Measurements from ENCODE around the gene KCNQ1. TPM values are rescaled to one million over a fixed set of nuclear protein-coding genes. Genes with fewer than 3 reads are reported as not detected.

KCNQ1 gene
- total RNA-seq, 3 donors from 2014 or later: 3.6 to 6.2 (median 5.1) TPM

DNA sequence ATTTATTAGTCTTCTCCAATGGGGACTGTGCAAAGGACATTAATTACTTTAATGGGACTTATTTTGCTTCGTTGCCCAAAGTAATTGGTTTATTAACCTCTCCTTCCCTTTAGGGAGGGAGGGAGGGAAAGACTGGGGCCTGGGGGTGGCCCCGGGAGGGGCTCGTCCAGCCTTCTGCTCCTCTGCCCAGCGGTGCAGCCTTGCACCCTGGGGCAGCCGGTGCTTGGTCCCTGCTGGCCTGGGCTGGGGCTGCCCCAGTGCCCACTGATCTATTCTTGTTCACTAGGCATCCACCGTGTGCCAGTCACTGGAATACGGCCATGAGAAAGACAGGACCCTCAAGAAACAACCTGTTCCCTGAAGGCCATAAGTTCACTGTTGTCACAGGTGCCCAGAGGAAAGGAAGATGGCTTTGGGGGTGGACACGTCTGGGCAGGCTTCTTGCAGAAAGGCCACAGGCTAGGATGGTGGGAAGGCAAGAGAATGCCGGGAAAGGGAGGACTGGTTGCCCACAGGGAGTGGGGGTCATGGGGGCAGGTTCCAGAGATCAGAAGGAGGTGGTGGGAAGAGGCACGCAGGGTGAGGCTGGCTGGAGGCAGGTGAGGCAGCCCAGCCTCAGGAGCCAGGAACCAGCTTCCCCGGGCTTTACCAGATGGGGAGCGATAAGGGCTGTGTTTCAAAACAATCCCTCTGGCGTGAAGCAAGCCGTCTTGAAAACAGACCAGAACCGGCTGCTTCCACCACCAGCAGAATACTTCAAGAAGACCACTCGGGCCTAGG, 302.6 kb downstream of the KCNQ1 start:
- Histone ChIP-seq H3K4me1 (no peaks in the 10 kb centered on the region), H3K36me3 (no peaks in the 10 kb centered on the region), H3K4me3 (no peak overlapping the region), H3K27ac (peak overlapping the region in 1 of 2 donors; percentile 7), H3K27me3 (no peaks in the 10 kb centered on the region), H3K9me3 (no peaks in the 10 kb centered on the region)
- TF ChIP-seq POLR2AphosphoS5 (IDR thresholded peaks at IDR 0.05): no peak
- no peak for TF ChIP-seq CTCF (IDR thresholded peaks at IDR 0.05)
- TF ChIP-seq POLR2A (IDR thresholded peaks at IDR 0.05): no peak
- intact Hi-C loops (cut with DNase I; ENCODE audit: low total_unique reads): no loop called here
- DNase-seq (ENCODE audit: low spot score in 2 of 2): peak in 1 of 2 donors; percentile 49

DNA sequence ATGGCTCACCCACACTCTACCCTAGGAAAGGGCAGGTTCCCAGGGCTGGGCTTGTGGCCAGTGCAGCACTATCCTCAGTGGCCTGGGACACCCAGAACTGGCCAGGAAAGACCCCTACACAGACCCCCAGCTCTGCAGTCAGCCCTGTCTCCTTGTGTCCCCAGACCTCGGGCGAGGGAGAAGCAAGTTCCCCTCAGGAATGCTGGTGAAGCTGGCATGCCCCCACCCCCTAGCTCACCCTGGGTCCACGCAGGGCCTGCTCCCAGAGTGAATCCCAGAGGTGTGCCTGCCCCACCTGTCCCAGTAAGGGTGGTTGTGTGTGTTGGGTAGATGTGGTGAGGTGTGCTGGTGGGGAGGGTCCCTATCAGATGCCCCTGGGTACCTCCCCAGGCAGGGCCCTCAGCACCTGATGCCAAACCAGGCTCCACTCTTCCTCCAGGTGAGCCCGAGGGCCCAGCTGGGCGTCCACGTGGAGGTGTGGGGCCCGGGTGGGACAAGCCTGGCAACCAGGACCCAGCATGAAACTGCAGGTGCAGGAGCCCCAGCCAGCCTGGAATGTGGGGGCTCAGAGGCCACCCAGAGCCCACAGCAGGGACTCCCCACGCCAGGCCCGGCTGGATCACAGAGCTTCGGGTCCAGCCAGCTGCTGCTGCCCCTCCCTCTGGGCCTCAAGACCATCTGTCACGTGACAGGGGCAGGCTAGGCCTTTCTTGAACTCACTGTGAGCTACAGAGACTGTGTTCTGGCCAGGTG, 303.4 kb downstream of the KCNQ1 start:
- peak in 1 of 2 donors; percentile 30 for DNase-seq (ENCODE audit: low spot score in 2 of 2)
- TF ChIP-seq POLR2A (IDR thresholded peaks at IDR 0.05) (no peak), POLR2AphosphoS5 (IDR thresholded peaks at IDR 0.05) (no peak), CTCF (IDR thresholded peaks at IDR 0.05) (no peak)
- intact Hi-C loops (cut with DNase I; ENCODE audit: low total_unique reads): no loop called here
- no peaks in the 10 kb centered on the region for H3K4me1 ChIP-seq
- H3K9me3 ChIP-seq: no peaks in the 10 kb centered on the region
- H3K4me3 ChIP-seq: no peak overlapping the region
- no peaks in the 10 kb centered on the region for H3K27me3 ChIP-seq
- H3K36me3 ChIP-seq: no peaks in the 10 kb centered on the region
- H3K27ac ChIP-seq: peak overlapping the region in 1 of 2 donors; percentile 7

DNA sequence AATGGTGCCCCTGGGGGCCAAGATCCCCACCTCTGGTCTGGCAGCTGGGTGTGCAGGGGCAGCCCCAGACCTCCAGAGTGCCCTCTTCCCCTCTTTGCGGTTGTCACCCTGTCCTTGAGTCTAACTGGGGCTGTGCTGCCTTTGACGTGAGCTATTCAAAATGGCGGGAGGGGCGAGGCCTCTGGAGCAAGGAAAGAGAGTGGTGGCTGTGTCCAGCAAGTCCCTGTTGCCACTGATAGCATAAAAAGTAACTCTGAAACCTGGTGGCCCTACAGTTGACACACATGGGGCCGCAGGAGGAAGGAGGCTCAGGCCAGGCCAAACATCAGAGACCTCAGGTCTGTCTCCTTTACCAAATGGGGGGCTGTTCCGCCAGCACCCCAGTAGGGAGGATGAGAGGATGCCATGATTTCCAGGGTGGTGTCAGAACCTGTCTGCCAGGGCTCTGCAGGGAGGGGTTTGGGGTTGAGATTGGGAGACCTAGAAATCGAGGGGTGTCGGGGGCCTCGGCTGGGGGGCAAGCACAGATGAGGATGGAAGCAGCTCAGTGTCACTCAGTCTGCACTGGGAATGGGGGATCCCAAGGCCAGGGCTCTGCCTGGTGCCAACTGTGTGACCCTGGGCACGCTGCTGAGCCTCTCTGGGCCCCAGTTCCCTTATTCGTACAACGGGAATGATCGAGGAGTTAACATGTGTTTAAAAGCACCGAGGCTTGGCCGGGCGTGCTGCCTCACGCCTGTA, 304.2 kb downstream of the KCNQ1 start:
- Histone ChIP-seq H3K4me1 (no peaks in the 10 kb centered on the region), H3K27ac (no peak overlapping the region), H3K36me3 (no peaks in the 10 kb centered on the region), H3K27me3 (no peaks in the 10 kb centered on the region), H3K9me3 (no peaks in the 10 kb centered on the region), H3K4me3 (no peak overlapping the region)
- TF ChIP-seq CTCF (IDR thresholded peaks at IDR 0.05) (no peak), POLR2AphosphoS5 (IDR thresholded peaks at IDR 0.05) (no peak), POLR2A (IDR thresholded peaks at IDR 0.05) (no peak)
- intact Hi-C loops (cut with DNase I; ENCODE audit: low total_unique reads): no loop called here
- DNase-seq (ENCODE audit: low spot score in 2 of 2): peak in 1 of 2 donors; percentile 33

- DNase-seq (ENCODE audit: low spot score in 2 of 2): peak in 1 of 2 donors; percentile 30
- no peak for TF ChIP-seq CTCF (IDR thresholded peaks at IDR 0.05)
Measured at GRCh38 chr11:2750101-2750681, 305.4 kb downstream of the KCNQ1 start.

More at GRCh38 chr11:2750101-2750681, 305.4 kb downstream of the KCNQ1 start:
- Histone ChIP-seq H3K4me1 (no peaks in the 10 kb centered on the region), H3K27me3 (no peaks in the 10 kb centered on the region), H3K4me3 (no peak overlapping the region), H3K27ac (no peak overlapping the region), H3K9me3 (no peaks in the 10 kb centered on the region), H3K36me3 (no peaks in the 10 kb centered on the region)
- intact Hi-C loops (cut with DNase I; ENCODE audit: low total_unique reads): no loop called here
